GM18868 (cell line): ENCODE results near the gene LMF1.
"Not testable (repeated sequence)": the region's sequence is repeated elsewhere in the genome, so short reads cannot be mapped to it uniquely, and the experiment has no call there.

Experiments
- ATAC-seq: cut with Tn5 transposase; IDR thresholded peaks from one replicate; pipeline ENCODE4 v1.9.1; 2021; ENCODE audit warnings: mild to moderate bottlenecking, moderate library complexity; ENCODE audit not compliant: unreplicated experiment

The LMF1 gene

DNA sequence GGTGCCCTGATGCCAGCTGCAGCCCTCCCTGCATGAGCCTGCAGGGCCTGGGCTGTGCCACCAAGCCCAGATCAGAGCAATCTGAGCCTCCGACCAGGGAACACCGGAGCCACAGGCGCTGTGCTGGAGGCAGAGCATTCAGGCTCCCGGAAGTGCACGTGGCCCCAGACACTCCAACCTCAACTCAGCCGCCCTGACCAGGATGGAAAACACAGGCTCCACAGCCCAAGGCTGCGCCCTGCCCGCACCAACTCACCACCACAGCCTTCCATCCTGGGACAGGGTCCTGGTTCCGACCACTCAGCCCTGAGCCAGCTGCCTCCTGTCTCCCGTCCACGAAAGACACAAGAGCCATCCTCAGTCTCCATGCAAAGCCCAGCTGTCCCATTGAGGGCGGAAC is 18.5 kb downstream of the LMF1 start:
- ATAC-seq, result no peak

DNA sequence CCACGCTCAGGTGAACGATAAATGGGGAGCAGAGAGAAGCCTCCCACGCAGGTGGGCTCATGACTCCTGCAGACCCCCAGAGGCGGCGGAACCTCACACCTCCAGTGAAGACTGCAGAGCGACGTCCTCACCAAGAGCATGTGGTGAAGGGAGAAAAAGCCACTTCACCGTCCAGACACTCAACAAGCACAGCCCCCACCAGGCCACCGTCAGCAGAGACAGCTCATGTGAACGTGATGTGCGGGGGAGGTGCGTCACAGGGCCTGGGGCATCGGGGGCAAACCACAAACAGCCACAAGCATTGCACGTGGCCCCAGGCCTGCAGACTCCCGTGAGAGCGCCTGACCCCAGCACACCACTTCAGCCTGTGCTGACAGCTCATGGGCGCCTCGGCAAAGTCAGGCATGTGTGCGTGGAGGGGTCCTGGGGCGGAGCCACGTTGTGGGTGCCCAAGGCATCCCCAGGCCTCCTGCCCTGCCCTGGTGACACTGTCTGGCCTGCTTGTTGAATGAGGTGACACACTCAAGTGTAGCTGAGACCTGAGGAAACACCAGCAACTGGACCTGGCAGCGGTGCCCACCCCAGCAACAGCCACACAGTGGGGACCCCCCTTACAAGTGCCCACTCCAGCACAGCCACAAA is 19.0 kb downstream of the LMF1 start:
- no peak for ATAC-seq

DNA sequence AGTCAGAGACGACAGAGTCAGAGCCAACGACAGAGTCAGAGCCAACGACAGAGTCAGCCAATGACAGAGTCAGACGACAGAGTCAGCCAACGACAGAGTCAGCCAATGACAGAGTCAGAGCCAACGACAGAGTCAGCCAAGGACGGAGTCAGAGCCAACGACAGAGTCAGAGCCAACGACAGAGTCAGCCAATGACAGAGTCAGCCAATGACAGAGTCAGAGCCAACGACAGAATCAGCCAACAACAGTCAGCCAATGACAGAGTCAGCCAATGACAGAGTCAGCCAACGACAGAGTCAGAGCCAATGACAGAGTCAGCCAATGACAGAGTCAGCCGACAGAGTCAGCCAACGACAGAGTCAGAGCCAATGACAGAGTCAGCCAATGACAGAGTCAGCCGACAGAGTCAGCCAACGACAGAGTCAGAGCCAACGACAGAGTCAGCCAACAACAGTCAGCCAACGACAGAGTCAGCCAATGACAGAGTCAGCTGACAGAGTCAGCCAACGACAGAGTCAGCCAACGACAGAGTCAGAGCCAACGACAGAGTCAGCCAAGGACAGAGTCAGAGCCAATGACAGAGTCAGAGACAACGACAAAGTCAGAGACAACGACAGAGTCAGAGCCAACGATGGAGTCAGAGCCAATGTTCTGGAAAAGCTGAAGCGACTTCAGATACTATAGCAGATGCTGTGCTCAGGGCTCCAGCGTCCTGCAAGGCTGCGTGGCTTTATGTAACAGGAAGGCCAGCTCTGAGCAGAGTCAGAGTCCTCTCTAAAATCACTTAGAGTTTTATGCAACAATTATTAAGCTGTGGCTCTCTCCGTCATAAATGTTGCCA is 19.8 kb downstream of the LMF1 start:
- ATAC-seq, result not testable (repeated sequence)

DNA sequence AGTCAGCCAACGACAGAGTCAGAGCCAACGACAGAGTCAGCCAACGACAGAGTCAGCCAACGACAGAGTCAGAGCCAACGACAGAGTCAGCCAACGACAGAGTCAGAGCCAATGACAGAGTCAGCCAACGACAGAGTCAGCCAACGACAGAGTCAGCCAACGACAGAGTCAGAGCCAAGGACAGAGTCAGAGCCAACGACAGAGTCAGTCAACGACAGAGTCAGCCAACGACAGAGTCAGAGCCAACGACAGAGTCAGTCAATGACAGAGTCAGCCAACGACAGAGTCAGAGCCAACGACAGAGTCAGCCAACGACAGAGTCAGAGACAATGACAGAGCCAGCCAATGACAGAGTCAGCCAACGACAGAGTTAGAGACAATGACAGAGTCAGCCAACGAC is 22.0 kb downstream of the LMF1 start:
- ATAC-seq, result not testable (repeated sequence)

DNA sequence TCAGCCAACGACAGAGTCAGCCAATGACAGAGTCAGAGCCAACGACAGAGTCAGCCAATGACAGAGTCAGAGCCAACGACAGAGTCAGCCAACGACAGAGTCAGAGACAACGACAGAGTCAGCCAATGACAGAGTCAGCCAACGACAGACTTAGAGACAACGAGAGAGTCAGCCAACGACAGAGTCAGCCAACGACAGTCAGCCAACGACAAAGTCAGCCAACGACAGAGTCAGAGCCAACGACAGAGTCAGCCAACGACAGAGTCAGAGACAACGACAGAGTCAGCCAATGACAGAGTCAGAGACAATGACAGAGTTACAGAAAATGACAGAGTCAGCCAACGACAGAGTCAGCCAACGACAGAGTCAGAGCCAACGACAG is 22.9 kb downstream of the LMF1 start:
- not testable (repeated sequence) for ATAC-seq

DNA sequence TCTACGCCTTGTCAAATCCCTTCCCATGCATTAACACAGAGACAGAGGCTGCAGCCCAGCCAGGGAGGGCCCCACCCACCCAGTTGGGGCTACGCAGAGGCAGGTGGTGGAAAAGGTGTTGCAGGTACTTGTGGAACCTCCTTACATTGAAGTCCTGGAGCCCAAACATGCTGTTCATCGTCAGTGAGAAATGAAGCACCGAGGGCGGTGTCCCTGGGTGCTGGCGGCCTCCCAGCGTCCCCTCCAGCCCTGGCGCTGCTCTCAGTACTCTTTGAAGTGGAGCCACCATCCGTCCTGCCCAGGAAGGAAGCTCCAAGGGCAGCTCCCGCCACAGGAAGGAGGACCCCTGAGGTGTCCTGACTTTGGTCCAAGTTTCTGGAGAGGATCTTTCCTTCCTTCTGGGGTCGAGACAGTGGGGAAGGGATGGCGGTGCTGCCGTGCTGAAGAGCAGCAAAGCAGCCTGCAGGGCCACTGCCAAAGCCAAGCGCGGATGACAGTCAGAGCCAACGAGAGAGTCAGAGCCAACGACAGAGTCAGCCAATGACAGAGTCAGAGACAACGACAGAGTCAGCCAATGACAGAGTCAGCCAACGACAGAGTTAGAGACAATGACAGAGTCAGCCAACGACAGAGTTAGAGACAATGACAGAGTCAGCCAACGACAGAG is 23.4 kb downstream of the LMF1 start:
- ATAC-seq, result no peak

DNA sequence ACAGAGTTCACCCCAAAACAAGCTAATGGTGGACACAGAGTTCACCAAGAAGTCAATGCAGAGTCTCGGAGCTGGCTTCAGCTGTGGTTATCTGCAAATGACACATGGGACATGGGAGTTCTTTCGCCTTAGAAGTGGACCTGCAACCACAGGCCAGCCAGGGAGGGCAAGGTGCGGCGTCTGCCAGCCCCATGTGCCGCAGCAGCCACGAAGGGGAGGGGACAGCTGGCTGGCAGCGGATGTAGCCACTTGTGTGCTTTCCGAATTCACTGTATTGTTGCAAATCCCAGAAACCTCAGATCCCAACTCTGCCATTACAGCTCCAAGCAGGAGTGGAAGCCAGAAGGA is 24.8 kb downstream of the LMF1 start:
- no peak for ATAC-seq

DNA sequence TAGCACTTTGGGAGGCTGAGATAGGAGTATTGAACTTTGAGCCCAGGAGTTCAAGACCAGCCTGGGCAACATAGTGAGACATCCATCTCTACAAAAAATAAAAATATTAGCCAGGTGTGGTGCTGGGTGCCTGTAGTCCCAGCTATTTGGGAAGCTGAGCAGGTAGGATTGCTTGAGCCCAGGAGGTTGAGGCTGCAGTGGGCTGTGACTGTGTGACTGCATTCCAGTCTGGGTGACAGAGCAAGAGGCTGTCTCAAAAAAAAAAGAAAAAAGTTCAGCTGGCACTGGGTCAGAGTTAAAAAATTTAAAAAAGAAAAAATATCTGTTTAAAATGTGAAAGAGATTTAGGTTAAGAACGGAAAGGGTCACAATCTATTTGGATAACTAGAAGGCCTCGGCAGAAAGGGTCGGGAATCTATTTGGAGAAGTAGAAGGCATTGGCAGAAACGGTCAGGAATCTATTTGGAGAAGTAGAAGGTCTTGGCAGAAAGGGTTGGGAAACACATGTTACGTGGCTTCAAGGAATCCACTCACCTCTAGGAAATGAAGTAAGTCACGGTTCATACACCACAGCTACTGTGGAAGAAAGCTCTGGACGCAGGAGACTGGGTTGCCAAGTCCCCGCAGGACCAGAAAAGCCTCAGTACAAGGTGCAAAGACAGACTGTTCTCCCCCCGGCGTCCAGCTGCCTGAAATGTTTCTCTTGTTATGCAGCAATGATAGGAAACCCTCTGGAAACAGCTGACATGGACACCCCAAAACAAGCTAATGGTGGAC is 25.3 kb downstream of the LMF1 start:
- ATAC-seq, result no peak

DNA sequence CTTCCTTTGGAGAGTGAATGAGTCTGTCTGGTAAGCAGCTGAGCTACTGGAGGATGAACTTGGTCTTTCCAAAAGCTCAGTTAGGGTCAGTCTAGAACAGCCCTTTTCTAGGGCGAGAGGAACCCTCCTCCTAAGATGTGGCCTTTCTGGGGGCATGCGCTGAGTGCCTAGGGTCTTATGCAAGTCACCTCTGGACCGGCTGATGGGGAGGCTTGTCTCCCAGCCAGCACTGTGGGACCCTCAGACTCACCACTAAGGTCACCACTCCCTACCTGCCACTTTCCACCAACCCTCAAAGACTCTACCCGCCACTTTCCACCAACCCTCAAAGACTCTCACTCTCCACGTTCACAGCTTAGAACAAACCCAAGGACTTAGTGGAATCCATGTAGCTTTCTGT is 26.8 kb downstream of the LMF1 start:
- ATAC-seq, result no peak

DNA sequence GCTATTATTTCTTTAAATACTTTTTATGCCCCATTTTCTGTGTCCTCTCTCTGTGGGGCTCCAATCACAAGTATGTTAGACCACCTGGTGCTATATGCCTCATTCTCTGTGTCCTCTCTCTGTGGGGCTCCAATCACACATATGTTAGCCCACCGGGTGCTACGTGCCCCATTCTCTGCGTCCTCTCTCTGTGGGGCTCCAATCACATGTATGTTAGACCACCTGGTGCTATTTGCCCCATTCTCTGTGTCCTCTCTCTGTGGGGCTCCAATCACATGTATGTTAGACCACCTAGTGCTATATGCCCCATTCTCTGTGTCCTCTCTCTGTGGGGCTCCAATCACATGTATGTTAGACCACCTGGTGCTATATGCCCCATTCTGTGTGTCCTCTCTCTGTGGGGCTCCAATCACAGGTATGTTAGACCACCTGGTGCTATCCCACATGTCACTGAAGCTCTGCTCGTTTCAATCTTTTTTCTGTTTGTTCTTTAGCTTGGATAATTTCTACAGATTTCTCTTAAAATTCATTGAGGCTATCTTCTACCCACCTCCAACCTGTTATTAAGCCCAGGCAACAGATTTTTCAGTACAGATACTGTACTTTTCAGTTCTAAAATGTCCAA is 28.2 kb downstream of the LMF1 start:
- no peak for ATAC-seq

DNA sequence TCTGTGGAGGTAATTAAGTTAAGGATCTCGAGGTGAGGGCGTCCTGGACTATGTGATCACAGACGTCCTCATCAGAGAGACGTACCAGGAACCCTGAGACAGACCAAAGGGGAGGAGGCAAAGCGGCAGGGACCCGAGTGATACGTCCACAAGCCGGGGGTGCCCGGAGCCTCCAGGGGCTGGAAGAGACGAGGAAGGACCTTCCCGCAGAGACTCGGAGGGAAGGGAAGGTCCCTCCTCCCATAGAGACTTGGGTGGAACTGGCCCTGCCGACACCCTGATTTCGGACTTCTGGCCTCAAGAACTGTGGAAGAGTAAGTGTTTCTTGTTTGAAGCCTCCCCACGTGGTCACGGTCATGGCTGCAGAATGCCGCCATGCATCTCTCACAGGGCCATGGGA is 30.8 kb downstream of the LMF1 start:
- no peak for ATAC-seq

DNA sequence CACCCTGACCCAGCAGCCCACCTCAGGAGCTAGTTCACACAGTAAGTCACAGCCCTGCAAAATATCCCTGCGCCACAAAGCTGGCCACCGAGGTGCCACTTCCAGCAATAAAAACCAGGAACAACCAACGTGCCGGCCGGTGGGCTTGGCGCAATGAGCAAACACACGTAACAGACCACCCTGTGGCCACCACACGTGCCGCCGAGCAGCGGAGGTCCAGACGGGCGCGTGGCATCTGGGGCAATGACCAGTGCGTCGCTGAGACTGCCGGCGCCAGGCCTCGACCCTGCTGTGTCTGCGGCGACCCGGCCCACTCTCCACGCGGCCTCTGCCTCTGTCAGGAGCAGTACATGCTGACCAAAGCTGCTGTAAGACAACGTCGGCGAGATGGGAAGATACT is 31.5 kb downstream of the LMF1 start:
- no peak for ATAC-seq

DNA sequence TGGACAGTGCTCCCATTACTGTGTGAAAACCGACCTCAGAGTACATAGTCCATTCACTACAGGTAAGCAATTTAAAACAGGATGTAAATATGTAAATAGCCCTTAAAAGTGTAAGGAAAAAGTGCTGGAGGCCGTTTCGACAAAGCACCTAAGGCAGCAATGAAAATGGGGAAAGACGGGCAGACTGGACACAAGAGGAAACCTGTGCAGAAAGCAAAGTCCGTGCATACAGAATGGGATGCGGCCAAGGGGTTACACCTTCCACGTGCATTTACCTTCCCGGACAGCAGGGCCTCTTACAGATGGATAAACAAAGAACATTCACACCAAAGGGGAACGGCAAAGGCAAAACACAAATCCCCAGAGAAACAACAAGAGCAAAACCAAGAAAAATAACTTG is 32.0 kb downstream of the LMF1 start:
- ATAC-seq, result no peak

DNA sequence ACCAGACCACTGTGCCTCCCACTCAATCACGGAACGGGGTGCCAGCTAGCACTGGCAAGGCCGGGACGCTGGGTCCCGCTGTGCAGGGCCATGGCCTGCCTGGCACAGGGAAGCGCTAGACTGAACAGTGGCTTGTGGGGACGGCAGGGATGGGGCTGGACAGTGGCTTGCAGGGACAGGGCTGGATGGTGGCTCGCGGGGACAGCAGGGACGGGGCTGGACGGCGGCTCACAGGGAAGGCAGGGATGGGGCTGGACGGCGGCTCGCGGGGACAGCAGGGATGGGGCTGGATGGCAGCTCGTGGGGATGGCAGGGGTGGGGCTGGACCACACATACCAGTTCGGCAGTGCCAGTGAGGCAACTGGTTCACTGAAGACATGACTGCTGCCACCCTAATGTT is 32.6 kb downstream of the LMF1 start:
- ATAC-seq, result no peak

DNA sequence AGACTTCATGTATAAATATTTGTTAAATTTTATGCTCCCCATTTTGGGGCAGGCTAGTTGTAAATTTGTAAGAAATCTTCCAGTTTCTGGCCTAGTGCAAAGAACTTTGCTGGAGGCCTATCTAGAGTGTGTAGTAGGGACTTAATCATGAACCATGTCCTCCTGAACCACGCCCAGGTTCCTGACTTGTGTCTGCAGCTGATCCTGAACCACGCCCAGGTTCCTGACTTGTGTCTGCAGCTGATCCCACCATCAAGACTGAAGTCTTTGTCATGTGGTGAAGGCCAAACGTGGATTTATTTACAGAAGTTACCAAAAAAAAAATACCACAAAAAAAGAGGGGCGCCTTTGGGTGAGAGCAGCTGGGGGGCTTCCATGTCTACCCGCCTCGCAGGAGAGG is 33.1 kb downstream of the LMF1 start:
- ATAC-seq, result no peak

DNA sequence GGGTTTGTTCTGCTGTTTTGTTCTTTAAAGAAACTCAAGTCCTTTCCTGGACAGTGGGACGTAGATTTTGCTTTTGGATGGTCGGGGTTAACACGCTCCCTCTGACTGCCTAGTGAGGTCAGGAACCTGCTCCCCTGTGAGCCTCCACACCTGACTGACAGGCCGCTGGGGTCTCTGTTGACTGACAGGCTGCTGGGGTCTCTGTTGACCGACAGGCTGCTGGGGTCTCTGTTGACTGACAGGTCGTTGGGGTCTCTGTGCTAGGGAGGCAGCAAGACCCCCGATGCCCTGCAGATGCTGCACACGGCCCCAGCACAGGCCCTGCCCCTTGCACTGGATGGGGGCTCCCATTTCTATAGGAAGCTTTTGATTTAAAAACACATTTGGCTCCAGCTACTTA is 33.5 kb downstream of the LMF1 start:
- no peak for ATAC-seq

DNA sequence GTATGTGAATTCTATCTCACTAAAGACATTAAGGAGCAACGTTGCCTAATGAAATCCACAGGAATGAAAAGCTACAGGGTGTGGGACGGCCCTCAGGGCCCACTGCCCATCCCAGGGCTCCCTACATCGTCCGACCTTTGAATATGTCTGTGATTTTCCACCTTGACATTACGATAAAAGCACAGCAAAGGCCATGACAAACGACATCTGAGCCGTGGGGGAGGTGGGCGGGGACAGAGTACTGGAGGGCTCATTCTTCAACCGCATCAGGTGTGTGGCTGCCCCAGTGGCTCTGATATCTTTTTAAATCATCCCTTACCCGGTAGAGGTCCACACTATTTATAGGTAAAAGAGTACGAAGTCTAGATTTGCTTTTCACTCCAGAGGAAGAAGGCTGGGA is 35.1 kb downstream of the LMF1 start:
- ATAC-seq, result no peak

DNA sequence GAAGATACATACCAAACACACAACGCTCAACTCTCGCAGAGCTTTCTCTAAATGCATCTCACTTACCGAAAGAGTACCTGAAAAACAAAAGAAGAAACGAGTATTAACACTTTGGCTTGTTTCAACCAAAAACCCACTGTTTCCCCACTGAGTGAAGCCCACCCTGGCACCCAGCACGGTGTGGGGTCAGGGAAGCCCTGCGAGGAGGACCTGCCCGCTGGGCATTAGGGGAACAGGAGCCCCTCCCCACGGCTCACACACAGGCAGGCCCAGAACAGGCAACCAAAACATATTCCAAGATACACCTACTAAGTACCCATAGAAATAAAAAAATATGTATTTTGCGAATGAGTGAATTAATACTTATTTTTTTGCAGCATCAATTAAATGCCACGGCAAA is 36.6 kb downstream of the LMF1 start:
- ATAC-seq, result no peak

DNA sequence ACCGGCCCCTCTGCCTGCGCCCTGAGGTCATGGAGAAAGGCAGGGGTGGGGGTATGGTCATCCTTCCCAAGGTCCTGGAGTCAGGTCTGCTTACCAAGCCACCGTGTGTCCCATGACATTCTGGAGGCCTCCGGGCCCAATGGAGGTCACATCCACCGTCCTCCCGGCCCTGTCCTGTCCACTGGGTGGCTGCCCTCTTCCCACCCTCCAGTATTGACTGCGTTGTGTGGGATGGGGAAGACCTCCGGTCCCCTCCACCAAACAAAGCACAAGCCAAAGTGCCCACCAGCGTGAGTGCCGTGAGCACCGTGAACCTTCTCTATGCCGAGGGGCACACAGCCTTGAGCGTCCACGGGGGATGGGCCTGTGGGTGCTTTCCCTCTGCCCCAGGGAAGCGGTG is 37.2 kb downstream of the LMF1 start:
- ATAC-seq, result no peak

DNA sequence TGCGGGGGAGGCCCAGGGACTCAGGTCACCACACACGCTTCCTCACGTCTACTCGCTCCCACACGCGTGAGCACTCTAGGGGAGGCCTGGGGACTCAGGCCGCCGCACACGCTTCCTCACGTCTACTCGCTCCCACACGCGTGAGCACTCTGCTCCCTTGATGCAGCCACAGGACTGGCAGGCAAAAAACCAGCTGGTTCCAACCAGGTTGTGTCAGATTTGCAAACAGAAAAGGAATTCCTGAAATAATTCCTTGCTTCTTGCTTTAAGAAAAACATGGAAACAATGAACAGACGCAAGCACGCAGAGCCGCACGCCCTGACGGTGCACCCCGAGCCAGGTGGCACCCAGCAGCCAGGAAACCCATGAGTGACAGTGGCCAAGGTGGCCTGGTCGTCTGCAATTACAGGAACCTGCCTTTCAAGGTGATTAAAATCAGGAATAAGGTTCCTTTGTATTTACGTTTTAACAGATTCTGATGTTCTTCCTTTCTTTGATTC is 37.9 kb downstream of the LMF1 start:
- no peak for ATAC-seq
